ENCODE data around the gene SLC39A2. TPM values are rescaled to one million over a fixed set of nuclear protein-coding genes. Genes with fewer than 3 reads are reported as not detected.

The SLC39A2 gene
- total and polyA plus RNA-seq, 2 donors (not counting 3 experiments of a cell fraction or from before 2014, with no cell fraction given), result 0.06 TPM; not detected in 1

- no peak overlapping the region for H3K4me3 ChIP-seq (replicated peaks in 1 of 3; ENCODE audit: insufficient read depth in 1 of 3, low read depth in 1 of 3, low read length in 3 of 3)
- no peaks in the 10 kb centered on the region for H3K9me1 ChIP-seq (replicated peaks; ENCODE audit: control insufficient read depth, extremely low read depth, insufficient read depth, low read length)
- ChIA-PET CTCF (no interaction called here), POLR2A (no interaction called here)
- TF ChIP-seq POLR2A (IDR thresholded peaks at IDR 0.05; ENCODE audit: low read depth, low read length), result no peak
- TF ChIP-seq EZH2 (IDR thresholded peaks at IDR 0.05; ENCODE audit: borderline replicate concordance, low read depth, low read length, severe bottlenecking), result no peak
- TF ChIP-seq FOS (IDR thresholded peaks at IDR 0.05; ENCODE audit: borderline replicate concordance, insufficient read depth, low read length), result no peak
- no peak for TF ChIP-seq MYC (IDR thresholded peaks at IDR 0.05; ENCODE audit: low read depth, low read length)
- TF ChIP-seq, protein P1, sequence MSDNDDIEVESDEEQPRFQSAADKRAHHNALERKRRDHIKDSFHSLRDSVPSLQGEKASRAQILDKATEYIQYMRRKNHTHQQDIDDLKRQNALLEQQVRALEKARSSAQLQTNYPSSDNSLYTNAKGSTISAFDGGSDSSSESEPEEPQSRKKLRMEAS (IDR thresholded peaks at IDR 0.05; ENCODE audit: insufficient read depth, insufficient read length), result no peak
- TF ChIP-seq GATA2 (IDR thresholded peaks at IDR 0.05; ENCODE audit: insufficient read depth, insufficient read length, low read depth, low read length), result no peak
- no peak for TF ChIP-seq POLR2AphosphoS5 (IDR thresholded peaks at IDR 0.05; ENCODE audit: insufficient read depth, low read depth, low read length)
- TF ChIP-seq, protein P2, sequence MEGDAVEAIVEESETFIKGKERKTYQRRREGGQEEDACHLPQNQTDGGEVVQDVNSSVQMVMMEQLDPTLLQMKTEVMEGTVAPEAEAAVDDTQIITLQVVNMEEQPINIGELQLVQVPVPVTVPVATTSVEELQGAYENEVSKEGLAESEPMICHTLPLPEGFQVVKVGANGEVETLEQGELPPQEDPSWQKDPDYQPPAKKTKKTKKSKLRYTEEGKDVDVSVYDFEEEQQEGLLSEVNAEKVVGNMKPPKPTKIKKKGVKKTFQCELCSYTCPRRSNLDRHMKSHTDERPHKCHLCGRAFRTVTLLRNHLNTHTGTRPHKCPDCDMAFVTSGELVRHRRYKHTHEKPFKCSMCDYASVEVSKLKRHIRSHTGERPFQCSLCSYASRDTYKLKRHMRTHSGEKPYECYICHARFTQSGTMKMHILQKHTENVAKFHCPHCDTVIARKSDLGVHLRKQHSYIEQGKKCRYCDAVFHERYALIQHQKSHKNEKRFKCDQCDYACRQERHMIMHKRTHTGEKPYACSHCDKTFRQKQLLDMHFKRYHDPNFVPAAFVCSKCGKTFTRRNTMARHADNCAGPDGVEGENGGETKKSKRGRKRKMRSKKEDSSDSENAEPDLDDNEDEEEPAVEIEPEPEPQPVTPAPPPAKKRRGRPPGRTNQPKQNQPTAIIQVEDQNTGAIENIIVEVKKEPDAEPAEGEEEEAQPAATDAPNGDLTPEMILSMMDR (IDR thresholded peaks at IDR 0.05; ENCODE audit: extremely low read depth in 1 of 2, insufficient read depth in 1 of 2, low read depth in 1 of 2, low read length in 2 of 2), result no peak
- no peak for TF ChIP-seq JUN (IDR thresholded peaks at IDR 0.05; ENCODE audit: borderline replicate concordance, insufficient read depth, insufficient read length, low read depth)
- H3K36me3 ChIP-seq (ENCODE audit: control insufficient read depth in 2 of 2, extremely low read depth in 1 of 2, insufficient read depth in 2 of 2, low read length in 2 of 2), result no peaks in the 10 kb centered on the region
- no TSS peak for BruUV-seq (replicated peaks)
- H3K27me3 ChIP-seq (ENCODE audit: control insufficient read depth in 2 of 2, insufficient read depth in 2 of 2, low read length in 2 of 2), result no peaks in the 10 kb centered on the region
- no peaks in the 10 kb centered on the region for H3K9me3 ChIP-seq (replicated peaks; ENCODE audit: control insufficient read depth, insufficient read depth, low read length)
- no peak for FAIRE-seq
- H3K4me2 ChIP-seq (ENCODE audit: insufficient read depth, low read length), result no peak overlapping the region
- H3K4me1 ChIP-seq (ENCODE audit: control insufficient read depth, extremely low read depth, insufficient read depth, low read length), result peaks cover 12% of the 10 kb centered on the region
- H3K79me2 ChIP-seq (ENCODE audit: control insufficient read depth, insufficient read depth, low read length), result no peaks in the 10 kb centered on the region
- H3K27ac ChIP-seq (ENCODE audit: insufficient read depth, low read depth, low read length), result no peak overlapping the region
- H3K9ac ChIP-seq (replicated peaks; ENCODE audit: extremely low read depth, insufficient read depth, low read length), result no peak overlapping the region
- H2AFZ ChIP-seq (ENCODE audit: low read depth, low read length), result no peak overlapping the region
- intact Hi-C loops (cut with micrococcal nuclease) (loop anchor here (10.0 kb wide), 1 partner anchor 194 kb away; the partner anchor contains the start of gene RNASE6), dilution Hi-C loops (cut with MboI; ENCODE audit: extremely low pct_ligation_motif_present, low sequenced_read_pairs) (no loop called here)
- no peak for DNase-seq (ENCODE audit: low read depth, low spot score)
- no peaks in the 10 kb centered on the region for H4K20me1 ChIP-seq (replicated peaks; ENCODE audit: control insufficient read depth, extremely low read depth, insufficient read depth, low read length)
Observed at GRCh38 chr14:20978687-20979086, 20.4 kb upstream of the SLC39A2 start.
